IMR-90 (cell line): ENCODE results near the gene CCDC148. TPM values are rescaled to one million over a fixed set of nuclear protein-coding genes. Genes with fewer than 3 reads are reported as not detected.

Source experiments
- ATAC-seq: fragments of 200-7000 bp; cut with Tn5 transposase; 2 replicates; pipeline ENCODE4 v1.9.1; 2020; ENCODE audit warnings: low read depth, mild to moderate bottlenecking, moderate library complexity
- BruUV-seq: library from RNA; stranded (reverse); fragments of 400-500 nt; replicated peaks from 2 replicates; lab custom pipeline; 2021; lab: Mats Ljungman, UMichigan
- CTCF ChIA-PET: fragments of 300-600 bp; formaldehyde crosslinking; extraction: SDS; loops from one replicate; lab custom pipeline; 2021; ENCODE audit warnings: antibody characterized with exemption; lab: Yijun Ruan, JAX
- POLR2A ChIA-PET: fragments of 300-600 bp; sonication (Branson Sonifier 250); formaldehyde crosslinking; loops from one replicate; lab custom pipeline; 2022; ENCODE audit warnings: antibody characterized with exemption; ENCODE audit not compliant: unreplicated experiment; lab: Charles Lee
- DNase-seq: peaks from one replicate; pipeline ENCODE4 v3.0.0; 2013
- H2AFZ ChIP-seq: replicated peaks from 2 replicates; pipeline ENCODE3; 2013; ENCODE audit warnings: low read length, mild to moderate bottlenecking; ENCODE audit not compliant: poor library complexity
- H2AK5ac ChIP-seq: 2 replicates; pipeline ENCODE4 v1.6.1; 2013; ENCODE audit warnings: low read depth, low read length, inconsistent platforms
- H2AK9ac ChIP-seq: replicated peaks from 2 replicates; pipeline ENCODE3; 2013; ENCODE audit warnings: mild to moderate bottlenecking, low read depth, low read length, moderate library complexity; ENCODE audit not compliant: poor library complexity
- H2BK120ac ChIP-seq: 2 replicates; pipeline ENCODE4 v1.6.1; 2013; ENCODE audit warnings: low read depth, low read length, inconsistent platforms
- H2BK15ac ChIP-seq: 3 replicates; pipeline ENCODE4 v1.6.1; 2013; ENCODE audit warnings: low read depth, low read length, inconsistent platforms
- H2BK20ac ChIP-seq: 2 replicates; pipeline ENCODE4 v1.6.1; 2013; ENCODE audit warnings: low read depth, mild to moderate bottlenecking, inconsistent platforms, low read length, moderate library complexity
- H2BK5ac ChIP-seq: 2 replicates; pipeline ENCODE4 v1.6.1; 2013; ENCODE audit warnings: mild to moderate bottlenecking, low read depth, low read length, inconsistent platforms; ENCODE audit not compliant: poor library complexity, severe bottlenecking
- H3K14ac ChIP-seq: replicated peaks from 2 replicates; pipeline ENCODE4 v1.6.1; 2013; ENCODE audit warnings: low read depth, low read length, inconsistent platforms
- H3K18ac ChIP-seq: 2 replicates; pipeline ENCODE4 v1.6.1; 2013; ENCODE audit warnings: low read depth, low read length, control low read depth
- H3K23ac ChIP-seq: 2 replicates; pipeline ENCODE4 v1.6.1; 2013; ENCODE audit warnings: low read depth, low read length, inconsistent platforms
- H3K27ac ChIP-seq: 2 replicates; pipeline ENCODE4 v1.5.1; 2013; ENCODE audit warnings: mild to moderate bottlenecking, control low read depth, low read length; ENCODE audit not compliant: insufficient read depth
- H3K27me3 ChIP-seq: 2 replicates; pipeline ENCODE4 v1.6.1; 2013; ENCODE audit warnings: low read length; ENCODE audit not compliant: control insufficient read depth, insufficient read depth
- H3K36me3 ChIP-seq: 2 replicates; pipeline ENCODE4 v1.6.1; 2013; ENCODE audit warnings: low read length, mixed read lengths; ENCODE audit not compliant: control insufficient read depth, insufficient read depth
- H3K4ac ChIP-seq: 2 replicates; pipeline ENCODE4 v1.6.1; 2013; ENCODE audit warnings: low read depth, low read length, inconsistent platforms
- H3K4me1 ChIP-seq: 2 replicates; pipeline ENCODE4 v1.6.1; 2013; ENCODE audit warnings: low read length, mixed read lengths; ENCODE audit not compliant: control insufficient read depth, insufficient read depth
- H3K4me2 ChIP-seq: 2 replicates; pipeline ENCODE4 v1.6.1; 2013; ENCODE audit warnings: low read depth, mild to moderate bottlenecking, control low read depth, low read length, moderate library complexity
- H3K4me3 ChIP-seq: 2 replicates; pipeline ENCODE4 v1.5.1; 2013; ENCODE audit warnings: low read depth, mild to moderate bottlenecking, control low read depth, low read length, moderate library complexity; ENCODE audit not compliant: insufficient read depth
- H3K56ac ChIP-seq: 2 replicates; pipeline ENCODE4 v1.6.1; 2013; ENCODE audit warnings: low read length, inconsistent platforms; ENCODE audit not compliant: insufficient read depth; ENCODE audit errors: extremely low read depth
- H3K79me1 ChIP-seq, 2 experiments: 2 replicates each; pipeline ENCODE4 v1.6.1; 2013; ENCODE audit warnings: low read length in 2 of 2, inconsistent platforms in 1 of 2, low read depth in 1 of 2
- H3K9ac ChIP-seq: 2 replicates; pipeline ENCODE4 v1.6.1; 2013; ENCODE audit warnings: low read depth, low read length, control low read depth
- H3K9me1 ChIP-seq: 2 replicates; pipeline ENCODE4 v1.6.1; 2013; ENCODE audit warnings: low read length, inconsistent platforms; ENCODE audit not compliant: insufficient read depth
- H3K9me3 ChIP-seq: 2 replicates; pipeline ENCODE4 v1.6.1; 2013; ENCODE audit warnings: low read length; ENCODE audit not compliant: control insufficient read depth, insufficient read depth
- H4K20me1 ChIP-seq: 2 replicates; pipeline ENCODE4 v1.6.1; 2013; ENCODE audit warnings: low read length, inconsistent platforms; ENCODE audit not compliant: insufficient read depth
- H4K5ac ChIP-seq: 2 replicates; pipeline ENCODE4 v1.6.1; 2013; ENCODE audit warnings: mild to moderate bottlenecking, low read depth, low read length, control low read depth
- H4K8ac ChIP-seq, 2 experiments: 2 replicates each; pipeline ENCODE4 v1.6.1; 2013; ENCODE audit warnings: low read depth in 2 of 2, low read length in 2 of 2, control low read depth in 1 of 2, inconsistent platforms in 1 of 2
- H4K91ac ChIP-seq: 2 replicates; pipeline ENCODE4 v1.6.1; 2013; ENCODE audit warnings: low read depth, low read length, inconsistent platforms; ENCODE audit not compliant: insufficient read depth
- CEBPB ChIP-seq: IDR thresholded peaks from 2 replicates; pipeline ENCODE4 v1.6.1; 2012; ENCODE audit warnings: low read depth, low read length, improper control_type of control experiment
- CHD1 ChIP-seq: IDR thresholded peaks from 2 replicates; pipeline ENCODE4 v1.6.1; 2012; ENCODE audit warnings: low read depth, low read length, improper control_type of control experiment
- FOS ChIP-seq: fragments of 150-350 bp; IDR thresholded peaks from 2 replicates; pipeline ENCODE4 v1.6.1; 2016; ENCODE audit warnings: low read depth, low read length
- MAZ ChIP-seq: IDR thresholded peaks from 2 replicates; pipeline ENCODE4 v1.6.1; 2012; ENCODE audit warnings: low read depth, mild to moderate bottlenecking, low read length, improper control_type of control experiment, moderate library complexity, borderline replicate concordance
- MXI1 ChIP-seq: IDR thresholded peaks from 2 replicates; pipeline ENCODE4 v1.6.1; 2012; ENCODE audit warnings: low read depth, mild to moderate bottlenecking, low read length, moderate library complexity, borderline replicate concordance
- NFE2L2 ChIP-seq: fragments of 150-350 bp; IDR thresholded peaks from 2 replicates; pipeline ENCODE4 v1.6.1; 2016; ENCODE audit warnings: low read depth, mild to moderate bottlenecking, low read length
- POLR2A ChIP-seq: IDR thresholded peaks from 2 replicates; pipeline ENCODE4 v1.6.1; 2012; ENCODE audit warnings: mild to moderate bottlenecking, low read depth, low read length
- RAD21 ChIP-seq: IDR thresholded peaks from 2 replicates; pipeline ENCODE4 v1.6.1; 2012; ENCODE audit warnings: low read length, improper control_type of control experiment
- RCOR1 ChIP-seq: IDR thresholded peaks from 2 replicates; pipeline ENCODE4 v1.6.1; 2012; ENCODE audit warnings: mild to moderate bottlenecking, low read length, improper control_type of control experiment; ENCODE audit not compliant: insufficient replicate concordance
- RFX5 ChIP-seq: IDR thresholded peaks from 2 replicates; pipeline ENCODE4 v1.8.0; 2012; ENCODE audit warnings: low read depth, mild to moderate bottlenecking, low read length, moderate library complexity
- SMC3 ChIP-seq: fragments of 150-350 bp; IDR thresholded peaks from 2 replicates; pipeline ENCODE4 v1.6.1; 2016; ENCODE audit warnings: low read depth, mild to moderate bottlenecking, antibody characterized with exemption, low read length, moderate library complexity
- WGBS, 2 experiments: methylation state at CpG; one replicate each; pipeline versions ENCODE4 v1.1.5 to v1.1.7; 2013; ENCODE audit warnings: missing lambda C conversion rate in 2 of 2; ENCODE audit not compliant: insufficient read length in 1 of 2; ENCODE audit errors: extremely low coverage in 2 of 2; 5-methylcytosine and 5-hydroxymethylcytosine counted together
- dilution Hi-C: fragments of 300-500 bp; cut with HindIII; formaldehyde crosslinking; loops from one replicate; pipeline ENCODE4 v1.14.3; 2018; ENCODE audit warnings: low sequenced_read_pairs; ENCODE audit not compliant: unreplicated experiment
- in situ Hi-C: fragments of 300-500 bp; cut with MboI; formaldehyde crosslinking; loops from 3 replicates; pipeline ENCODE4 v1.14.3; 2019; ENCODE audit warnings: low sequenced_read_pairs, inconsistent platforms, mixed read lengths
- intact Hi-C: fragments of 100-400 bp; cut with micrococcal nuclease; formaldehyde crosslinking; loops from 2 replicates; pipeline ENCODE4 v1.10.0; 2022
- polyA plus RNA-seq, 3 experiments: library from polyadenylated mRNA; depleted of rRNA; stranded (reverse); fragments of >200 nt; gene quantifications; 2 replicates each; pipeline ENCODE4 v1.2.3, GENCODE V29; 2012; ENCODE audit warnings: low replicate concordance in 1 of 3
- total RNA-seq: library from RNA; depleted of rRNA; stranded (reverse); fragments of >200 nt; gene quantifications from 2 replicates; pipeline ENCODE4 v1.2.3, GENCODE V29; 2012
- TF ChIP-seq, protein P1 (sequence below): fragments of 150-350 bp; IDR thresholded peaks from 2 replicates; pipeline ENCODE4 v1.6.1; 2016; ENCODE audit warnings: low read depth, mild to moderate bottlenecking, low read length, moderate library complexity, borderline replicate concordance
- TF ChIP-seq, protein P2 (sequence below): fragments of 150-350 bp; IDR thresholded peaks from 2 replicates; pipeline ENCODE4 v1.6.1; 2017; ENCODE audit warnings: mild to moderate bottlenecking, antibody characterized with exemption, low read length, low read depth
- TF ChIP-seq, protein P3 (sequence below): conservative IDR thresholded peaks from 2 replicates; pipeline ENCODE4 v1.5.1; 2012; ENCODE audit warnings: mild to moderate bottlenecking, low read depth, low read length, improper control_type of control experiment

Gene CCDC148
- total and polyA plus RNA-seq, 2 of the 4 experiments (the other 2 are of a cell fraction) = 0.18 to 0.31 TPM

DNA sequence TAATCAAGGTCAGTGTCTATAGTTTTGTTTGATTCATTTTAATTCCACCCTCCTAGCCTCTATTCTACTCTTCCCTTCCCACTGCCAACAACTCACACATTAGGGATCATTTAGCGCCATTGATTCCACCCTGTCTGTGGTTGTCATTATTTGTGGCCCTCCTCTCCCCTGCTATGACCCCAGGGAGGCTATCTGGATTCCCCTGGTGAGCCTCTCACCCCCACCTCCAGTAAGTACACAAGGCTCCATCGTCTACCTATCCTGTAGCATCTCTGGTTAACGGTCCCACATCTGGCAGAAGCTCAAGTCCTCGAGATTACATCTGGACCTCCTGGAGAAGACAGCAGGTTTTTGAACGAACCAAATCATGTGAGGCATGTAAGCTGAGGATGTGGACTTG is 327.5 kb downstream of the CCDC148 start:
- no peak overlapping the region for H3K4me2 ChIP-seq
- H3K14ac ChIP-seq = no peak overlapping the region
- DNase-seq (no peak), ATAC-seq (no peak)
- TF ChIP-seq RFX5 (no peak), RAD21 (no peak), NFE2L2 (no peak), FOS (no peak), RCOR1 (no peak), CHD1 (no peak), POLR2A (no peak), MXI1 (no peak), MAZ (no peak), SMC3 (no peak), CEBPB (no peak)
- TF ChIP-seq, protein P1, sequence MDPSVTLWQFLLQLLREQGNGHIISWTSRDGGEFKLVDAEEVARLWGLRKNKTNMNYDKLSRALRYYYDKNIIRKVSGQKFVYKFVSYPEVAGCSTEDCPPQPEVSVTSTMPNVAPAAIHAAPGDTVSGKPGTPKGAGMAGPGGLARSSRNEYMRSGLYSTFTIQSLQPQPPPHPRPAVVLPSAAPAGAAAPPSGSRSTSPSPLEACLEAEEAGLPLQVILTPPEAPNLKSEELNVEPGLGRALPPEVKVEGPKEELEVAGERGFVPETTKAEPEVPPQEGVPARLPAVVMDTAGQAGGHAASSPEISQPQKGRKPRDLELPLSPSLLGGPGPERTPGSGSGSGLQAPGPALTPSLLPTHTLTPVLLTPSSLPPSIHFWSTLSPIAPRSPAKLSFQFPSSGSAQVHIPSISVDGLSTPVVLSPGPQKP = no peak
- TF ChIP-seq, protein P2, sequence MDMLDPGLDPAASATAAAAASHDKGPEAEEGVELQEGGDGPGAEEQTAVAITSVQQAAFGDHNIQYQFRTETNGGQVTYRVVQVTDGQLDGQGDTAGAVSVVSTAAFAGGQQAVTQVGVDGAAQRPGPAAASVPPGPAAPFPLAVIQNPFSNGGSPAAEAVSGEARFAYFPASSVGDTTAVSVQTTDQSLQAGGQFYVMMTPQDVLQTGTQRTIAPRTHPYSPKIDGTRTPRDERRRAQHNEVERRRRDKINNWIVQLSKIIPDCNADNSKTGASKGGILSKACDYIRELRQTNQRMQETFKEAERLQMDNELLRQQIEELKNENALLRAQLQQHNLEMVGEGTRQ = no peak
- TF ChIP-seq, protein P3, sequence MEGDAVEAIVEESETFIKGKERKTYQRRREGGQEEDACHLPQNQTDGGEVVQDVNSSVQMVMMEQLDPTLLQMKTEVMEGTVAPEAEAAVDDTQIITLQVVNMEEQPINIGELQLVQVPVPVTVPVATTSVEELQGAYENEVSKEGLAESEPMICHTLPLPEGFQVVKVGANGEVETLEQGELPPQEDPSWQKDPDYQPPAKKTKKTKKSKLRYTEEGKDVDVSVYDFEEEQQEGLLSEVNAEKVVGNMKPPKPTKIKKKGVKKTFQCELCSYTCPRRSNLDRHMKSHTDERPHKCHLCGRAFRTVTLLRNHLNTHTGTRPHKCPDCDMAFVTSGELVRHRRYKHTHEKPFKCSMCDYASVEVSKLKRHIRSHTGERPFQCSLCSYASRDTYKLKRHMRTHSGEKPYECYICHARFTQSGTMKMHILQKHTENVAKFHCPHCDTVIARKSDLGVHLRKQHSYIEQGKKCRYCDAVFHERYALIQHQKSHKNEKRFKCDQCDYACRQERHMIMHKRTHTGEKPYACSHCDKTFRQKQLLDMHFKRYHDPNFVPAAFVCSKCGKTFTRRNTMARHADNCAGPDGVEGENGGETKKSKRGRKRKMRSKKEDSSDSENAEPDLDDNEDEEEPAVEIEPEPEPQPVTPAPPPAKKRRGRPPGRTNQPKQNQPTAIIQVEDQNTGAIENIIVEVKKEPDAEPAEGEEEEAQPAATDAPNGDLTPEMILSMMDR = no peak
- H4K8ac ChIP-seq = no peak overlapping the region
- H2BK5ac ChIP-seq = no peak overlapping the region
- H3K4ac ChIP-seq = no peak overlapping the region
- no peak overlapping the region for H2BK15ac ChIP-seq
- H3K27ac ChIP-seq = no peak overlapping the region
- no peak overlapping the region for H4K91ac ChIP-seq
- H3K4me3 ChIP-seq = no peak overlapping the region
- peaks cover 4% of the 10 kb centered on the region; the same call in 1 of the 2 replicates for H3K27me3 ChIP-seq
- no peak overlapping the region for H3K23ac ChIP-seq
- H3K18ac ChIP-seq = no peak overlapping the region
- H3K4me1 ChIP-seq = no peaks in the 10 kb centered on the region
- POLR2A ChIA-PET = no interaction called here
- in situ Hi-C loops = no loop called here
- dilution Hi-C loops = no loop called here
- H2AFZ ChIP-seq = no peak overlapping the region
- no peak overlapping the region for H4K5ac ChIP-seq
- H2BK120ac ChIP-seq = no peak overlapping the region
- WGBS, 2 experiments = no CpG with 5 or more reads among the region's 5 CpGs
- no TSS peak for BruUV-seq
- no peaks in the 10 kb centered on the region for H4K20me1 ChIP-seq
- H3K36me3 ChIP-seq = no peaks in the 10 kb centered on the region
- H2AK9ac ChIP-seq = no peak overlapping the region
- no peak overlapping the region for H2BK20ac ChIP-seq
- no peak overlapping the region for H3K9ac ChIP-seq
- H2AK5ac ChIP-seq = no peak overlapping the region
- no peaks in the 10 kb centered on the region for H3K9me1 ChIP-seq
- intact Hi-C loops = no loop called here
- H3K56ac ChIP-seq = no peak overlapping the region
- H3K9me3 ChIP-seq = no peaks in the 10 kb centered on the region
- CTCF ChIA-PET = no interaction called here
- no peaks in the 10 kb centered on the region for H3K79me1 ChIP-seq
